GM18519 (cell line): ENCODE data around the gene SCO2.

Experiments
- ATAC-seq: cut with Tn5 transposase; IDR thresholded peaks from one replicate; pipeline ENCODE4 v1.9.1; 2021; ENCODE audit warnings: mild to moderate bottlenecking, moderate library complexity; ENCODE audit not compliant: unreplicated experiment, low FRiP score

The SCO2 gene

DNA sequence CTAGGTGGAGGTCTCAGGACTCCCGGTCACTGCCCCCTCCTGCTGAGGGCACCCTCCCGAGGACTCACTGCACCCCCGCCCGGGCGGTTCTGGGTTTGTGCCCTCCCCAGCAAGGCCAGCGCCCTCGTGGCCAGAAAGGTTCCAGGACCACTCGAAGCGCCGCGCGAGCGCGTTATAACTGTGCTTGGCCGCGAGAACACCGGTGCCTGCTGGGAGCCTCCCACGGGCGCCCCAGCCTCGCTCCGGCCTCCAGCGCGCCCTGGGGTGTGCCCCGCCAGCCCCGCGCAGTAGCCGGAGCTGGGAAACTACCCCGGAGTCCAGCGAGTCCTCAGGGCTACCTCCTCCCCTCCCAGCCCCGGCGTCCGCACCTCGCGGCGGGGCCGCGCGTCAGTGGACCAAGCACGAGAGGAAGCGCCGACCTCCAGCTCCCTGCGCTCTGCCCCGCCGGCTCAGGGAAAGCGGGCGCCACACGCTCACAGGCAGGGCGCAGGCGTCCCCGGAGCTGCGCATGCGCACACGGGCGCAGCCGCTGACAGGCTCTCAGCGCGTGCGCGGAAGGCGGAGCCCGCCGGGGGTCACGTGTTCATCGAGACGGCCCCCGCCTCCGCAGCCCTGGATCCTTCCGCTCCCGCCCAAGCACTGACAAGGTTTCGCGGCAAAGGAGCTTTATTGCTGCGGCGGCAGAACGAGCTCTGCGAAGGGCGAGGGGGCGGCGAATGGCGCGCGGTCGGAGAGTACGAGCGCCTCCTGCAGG, at the start of gene SCO2:
Gene SCO2, minus strand, starts transcription at position 495 of the 754 bp plus-strand sequence. CDS start 1,187 bp downstream, outside the sequence.
- peak; percentile 30 for ATAC-seq

DNA sequence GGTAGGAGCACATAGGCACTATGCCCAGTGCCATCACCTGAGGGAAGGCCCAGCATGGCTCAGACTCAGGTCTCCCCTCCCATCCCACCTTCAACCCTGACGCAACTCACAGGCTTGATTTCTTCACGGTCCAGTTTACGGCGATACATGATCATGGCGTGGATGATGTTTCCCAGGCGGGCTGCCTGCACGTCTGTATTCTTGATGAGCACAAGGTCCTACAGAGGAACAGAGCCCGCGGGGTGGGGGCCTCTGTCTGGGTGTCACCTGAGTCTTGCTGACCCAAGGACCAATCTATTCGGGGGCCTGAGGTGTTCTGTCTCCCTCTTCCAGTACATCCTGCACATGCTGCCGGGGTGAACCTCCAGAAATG, 49.0 kb upstream of the SCO2 start:
- no peak for ATAC-seq

- no peak for ATAC-seq
Measured at GRCh38 chr22:50573491-50574382, 48.3 kb upstream of the SCO2 start.

- no peak for ATAC-seq
Measured at GRCh38 chr22:50572965-50573364, 47.6 kb upstream of the SCO2 start.

DNA sequence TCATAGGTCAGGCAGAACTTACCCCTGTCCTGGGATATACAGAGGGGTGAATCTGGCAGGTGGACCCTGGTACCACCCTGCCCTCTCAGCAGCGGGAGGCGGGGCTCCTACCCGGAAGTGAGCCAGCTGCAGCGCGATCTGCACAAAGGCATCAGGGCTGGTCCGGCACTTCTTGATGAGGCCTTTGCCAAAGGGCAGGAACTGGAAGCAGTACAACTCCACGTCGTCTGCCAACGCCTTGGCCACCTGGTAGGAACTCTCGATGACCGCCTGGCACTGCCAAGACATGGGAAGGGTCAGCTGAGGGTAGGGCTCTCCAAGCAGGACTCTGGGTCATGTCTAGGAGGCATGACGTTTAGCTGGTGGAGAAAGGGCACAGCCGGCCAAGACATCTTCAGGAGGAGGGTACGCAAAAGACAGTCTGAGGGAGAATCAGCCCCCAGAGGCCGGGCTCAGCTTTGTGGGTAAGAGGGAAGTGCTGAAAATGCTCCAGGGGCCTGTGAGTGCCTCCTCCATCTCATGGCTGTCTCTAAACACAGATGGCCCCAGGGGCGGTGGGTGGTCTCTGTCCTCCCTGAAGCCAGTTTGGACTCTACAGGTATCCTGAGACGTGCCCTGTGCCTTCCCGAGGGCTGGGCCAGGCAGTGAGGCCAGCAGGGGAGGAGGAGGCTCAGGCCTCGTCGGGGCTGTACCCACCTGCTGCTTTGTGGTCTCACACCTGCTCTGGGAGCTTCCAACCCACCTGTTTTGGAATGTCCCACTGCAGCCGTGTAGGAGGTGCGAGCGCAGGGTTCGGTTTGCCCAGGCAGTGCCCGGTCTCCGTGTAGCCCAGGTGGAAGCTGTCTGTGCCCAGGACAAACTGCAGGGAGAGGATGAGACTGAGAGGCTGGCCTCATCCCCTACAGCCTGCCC, 46.1 kb upstream of the SCO2 start:
- ATAC-seq: no peak

DNA sequence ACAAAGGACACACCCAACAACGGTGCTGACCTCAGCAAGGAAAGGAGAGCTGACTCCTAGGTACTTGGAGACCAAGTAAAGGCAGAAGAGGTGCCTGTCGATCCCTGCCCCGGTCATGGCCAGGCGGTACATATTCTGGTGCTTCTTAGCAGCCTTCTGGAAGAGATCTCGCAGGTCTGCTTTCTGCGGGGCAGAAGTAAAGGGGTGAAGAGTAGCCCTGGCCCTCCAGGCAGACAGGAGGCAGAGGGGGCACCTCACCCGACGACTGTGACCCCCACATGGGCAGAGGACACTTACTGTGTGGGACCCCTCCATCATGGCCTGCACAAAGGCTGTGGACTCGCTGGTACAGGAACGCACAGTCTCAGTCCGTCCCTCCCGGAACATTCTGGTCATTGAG, 45.5 kb upstream of the SCO2 start:
- ATAC-seq: no peak

GRCh38 chr22:50569896-50570535, 44.6 kb upstream of the SCO2 start:
- ATAC-seq: no peak

DNA sequence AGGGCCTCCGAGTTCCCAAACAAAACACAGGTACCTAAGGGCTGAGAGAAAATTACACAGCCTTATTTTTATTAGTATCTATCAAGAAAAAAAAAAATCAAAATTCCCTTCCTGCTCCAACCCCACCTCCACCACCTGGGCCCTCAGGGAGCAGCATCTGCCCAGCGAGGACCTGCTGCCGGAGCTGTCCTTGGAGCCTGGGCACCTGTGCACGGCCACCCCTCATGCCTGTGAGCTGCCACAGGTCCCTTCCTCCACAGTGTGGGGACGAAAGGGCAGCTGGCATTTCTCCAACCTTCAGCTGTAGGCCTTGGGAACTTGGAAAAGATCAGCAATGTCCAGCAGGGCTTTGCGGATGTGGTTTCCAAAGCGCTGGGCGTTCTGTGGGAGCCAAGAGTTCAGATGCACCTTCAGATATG, 43.7 kb upstream of the SCO2 start:
- no peak for ATAC-seq

- no peak for ATAC-seq
Measured at GRCh38 chr22:50568626-50569025, 43.2 kb upstream of the SCO2 start.

DNA sequence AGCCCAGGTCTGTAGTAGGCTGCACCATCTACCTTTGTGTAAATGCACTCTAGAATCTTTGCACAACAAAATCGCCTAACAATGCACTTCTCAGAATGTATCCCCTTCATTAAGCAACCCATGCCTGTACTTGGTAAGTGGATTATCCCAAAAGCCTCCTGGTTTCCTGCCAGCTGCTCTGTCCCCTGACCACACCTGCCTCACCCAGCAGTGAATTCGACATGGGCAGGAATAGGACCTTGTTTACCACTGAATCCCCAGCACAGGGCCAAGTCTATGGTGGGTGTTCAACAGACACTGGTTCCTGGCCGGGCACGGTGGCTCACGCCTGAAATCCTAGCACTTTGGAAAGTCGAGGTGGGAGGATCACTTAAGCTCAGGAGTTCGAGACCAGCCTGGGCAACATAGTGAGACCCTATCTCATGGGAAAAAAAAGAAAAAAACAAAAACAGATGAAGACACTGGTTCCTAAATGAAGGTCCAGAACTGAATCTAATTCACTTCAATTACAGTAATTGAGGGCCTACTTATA, 42.4 kb upstream of the SCO2 start:
- ATAC-seq: no peak

DNA sequence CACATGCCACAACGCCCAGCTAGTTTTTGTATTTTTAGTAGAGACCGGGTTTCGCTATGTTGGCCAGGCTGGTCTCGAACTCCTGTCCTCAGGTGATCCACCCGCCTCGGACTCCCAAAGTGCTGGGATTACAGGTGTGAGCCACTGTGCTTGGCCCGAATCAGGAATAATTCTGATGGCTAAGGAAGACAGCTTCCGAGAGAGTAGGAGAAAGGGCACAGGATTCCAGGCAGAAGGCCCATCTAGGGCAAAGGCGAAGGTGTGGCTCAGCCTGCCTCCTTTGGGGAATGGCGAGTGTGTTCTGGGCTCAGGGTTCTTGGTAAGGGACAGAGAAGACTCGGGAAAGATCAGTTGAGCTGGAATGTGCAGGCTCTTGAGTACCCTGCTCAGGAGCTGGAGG, 38.9 kb upstream of the SCO2 start:
- ATAC-seq: no peak

- no peak for ATAC-seq
Measured at GRCh38 chr22:50563413-50564160, 38.2 kb upstream of the SCO2 start.

- ATAC-seq: peak; percentile 82
Measured at GRCh38 chr22:50562523-50563412, 37.4 kb upstream of the SCO2 start, which contains the start of gene SYCE3. Gene SYCE3, minus strand, starts transcription at chr22:50562919. Its CDS starts 6,514 bp downstream, at chr22:50556405.

GRCh38 chr22:50561401-50562358, 36.3 kb upstream of the SCO2 start:
- no peak for ATAC-seq

- ATAC-seq: no peak
Measured at GRCh38 chr22:50560034-50560433, 34.6 kb upstream of the SCO2 start.

- no peak for ATAC-seq
Measured at GRCh38 chr22:50556703-50557102, 31.3 kb upstream of the SCO2 start.

GRCh38 chr22:50553310-50553709, 27.9 kb upstream of the SCO2 start:
- no peak for ATAC-seq
